Activated B cell treated with CpG ODN at 0.5 μM for 24 hours (primary cell): ENCODE results near the gene ULBP3. TPM values are rescaled to one million over a fixed set of nuclear protein-coding genes. Genes with fewer than 3 reads are reported as not detected.

Source experiments
- ATAC-seq: fragments of 200-7000 bp; cut with Tn5 transposase; one replicate; pipeline ENCODE4 v1.10.0; 2021; ENCODE audit warnings: low read depth, mild to moderate bottlenecking, moderate library complexity
- CTCF ChIA-PET: fragments of 350-600 bp; sonication (Branson Sonifier 250); formaldehyde crosslinking; loops from one replicate; lab custom pipeline; 2021; ENCODE audit warnings: antibody characterized with exemption; lab: Charles Lee
- POLR2A ChIA-PET: fragments of 350-600 bp; sonication (Branson Sonifier 250); formaldehyde crosslinking; loops from one replicate; lab custom pipeline; 2021; ENCODE audit warnings: antibody characterized with exemption; lab: Charles Lee
- DNase-seq: peaks from one replicate; pipeline ENCODE4 v3.0.0; 2022
- H3K27ac Mint-ChIP-seq: one replicate; pipeline ENCODE4 v1.8.0; 2020; ENCODE audit warnings: mixed read lengths
- H3K27me3 Mint-ChIP-seq: one replicate; pipeline ENCODE4 v1.8.0; 2021; ENCODE audit warnings: mixed read lengths
- H3K36me3 Mint-ChIP-seq: one replicate; pipeline ENCODE4 v1.8.0; 2021; ENCODE audit warnings: low read depth, mixed read lengths
- H3K4me1 Mint-ChIP-seq: one replicate; pipeline ENCODE4 v1.8.0; 2021; ENCODE audit warnings: mixed read lengths
- H3K4me3 Mint-ChIP-seq: one replicate; pipeline ENCODE4 v1.8.0; 2020; ENCODE audit warnings: mild to moderate bottlenecking, mixed read lengths
- H3K9me3 Mint-ChIP-seq: one replicate; pipeline ENCODE4 v1.8.0; 2020; ENCODE audit warnings: mixed read lengths
- CTCF ChIP-seq: fragments of 200-600 bp; IDR thresholded peaks from one replicate; pipeline ENCODE4 v1.8.0; 2022; ENCODE audit warnings: antibody characterized with exemption, mild to moderate bottlenecking
- intact Hi-C: fragments of 100-400 bp; cut with micrococcal nuclease; formaldehyde crosslinking; loops from one replicate; pipeline ENCODE4 v1.15.1; 2024
- total RNA-seq: library from RNA; stranded (reverse); gene quantifications from 2 replicates; pipeline ENCODE4 v1.2.3, GENCODE V29; 2022

The ULBP3 gene
- total RNA-seq, 1 donor from 2014 or later = 0.80 TPM

- no peak overlapping the region for H3K4me3 Mint-ChIP-seq
- no peaks in the 10 kb centered on the region for H3K36me3 Mint-ChIP-seq
- peaks cover 13% of the 10 kb centered on the region for H3K27me3 Mint-ChIP-seq
- H3K9me3 Mint-ChIP-seq = no peaks in the 10 kb centered on the region
- H3K4me1 Mint-ChIP-seq = no peaks in the 10 kb centered on the region
- DNase-seq (no peak), ATAC-seq (no peak)
- no peak for TF ChIP-seq CTCF
- ChIA-PET CTCF (interaction anchor here (0.6 kb wide), 1 partner anchor 299 kb away, joined by 4 read pairs; no protein-coding TSS in a partner anchor), POLR2A (no interaction called here)
- intact Hi-C loops = no loop called here
- H3K27ac Mint-ChIP-seq = no peak overlapping the region
These were observed 29.2 kb upstream of the ULBP3 start for GRCh38 chr6:150098155-150098554.

DNA sequence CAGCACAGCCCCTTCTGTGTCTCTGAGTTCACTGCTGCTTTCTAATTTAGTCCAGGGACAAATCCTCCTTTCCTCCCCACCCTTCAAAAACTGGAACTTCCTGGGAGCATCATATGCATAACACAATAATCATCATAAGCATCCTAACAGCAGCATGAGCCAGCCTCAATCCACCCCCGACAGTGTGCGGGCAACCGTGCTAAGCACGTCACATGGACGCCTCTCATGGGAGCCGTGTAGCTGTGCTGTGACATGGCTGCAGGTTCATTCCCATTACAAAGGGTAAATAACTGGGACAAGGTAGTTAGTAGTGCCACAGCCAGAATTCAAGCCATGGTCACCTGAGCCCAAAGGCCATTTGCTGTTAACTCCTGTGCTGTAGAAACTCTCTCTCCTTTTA, 24.5 kb upstream of the ULBP3 start:
- Mint-ChIP-seq H3K4me1 (no peaks in the 10 kb centered on the region), H3K4me3 (no peak overlapping the region), H3K27me3 (peaks cover 17% of the 10 kb centered on the region), H3K9me3 (no peaks in the 10 kb centered on the region), H3K27ac (no peak overlapping the region), H3K36me3 (no peaks in the 10 kb centered on the region)
- ChIA-PET POLR2A (no interaction called here), CTCF (no interaction called here)
- DNase-seq (no peak), ATAC-seq (no peak)
- no peak for TF ChIP-seq CTCF
- intact Hi-C loops = no loop called here

DNA sequence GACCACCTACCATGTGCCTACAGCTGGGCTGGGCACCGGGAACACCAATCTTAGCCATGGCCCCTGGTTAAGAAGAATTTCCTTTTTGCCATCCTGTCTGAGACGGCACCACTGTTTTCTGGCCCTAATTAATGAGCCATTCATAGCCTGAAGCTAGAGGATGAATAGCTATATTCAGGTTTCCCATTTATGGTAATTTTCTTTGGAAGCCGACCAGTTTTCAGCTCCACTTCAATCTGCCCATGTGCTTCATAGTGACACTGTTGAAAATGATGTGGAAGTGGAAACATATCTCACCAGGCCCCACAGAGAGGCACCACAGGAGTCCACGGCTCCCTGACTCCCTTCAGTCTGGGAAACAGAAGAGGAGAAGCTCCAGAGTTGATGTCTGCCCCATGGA, 22.6 kb upstream of the ULBP3 start:
- no peaks in the 10 kb centered on the region for H3K9me3 Mint-ChIP-seq
- ATAC-seq = no peak
- no peak overlapping the region for H3K27ac Mint-ChIP-seq
- H3K4me1 Mint-ChIP-seq = no peaks in the 10 kb centered on the region
- ChIA-PET CTCF (interaction anchor here (2.1 kb wide), 1 partner anchor 10 kb away, joined by 4 read pairs; no protein-coding TSS in a partner anchor), POLR2A (interaction anchor here (0.6 kb wide), 1 partner anchor 9 kb away, joined by 6 read pairs; no protein-coding TSS in a partner anchor)
- TF ChIP-seq CTCF = no peak
- intact Hi-C loops = no loop called here
- no peak overlapping the region for H3K4me3 Mint-ChIP-seq
- peaks cover 22% of the 10 kb centered on the region for H3K27me3 Mint-ChIP-seq
- H3K36me3 Mint-ChIP-seq = no peaks in the 10 kb centered on the region
- DNase-seq = no peak

DNA sequence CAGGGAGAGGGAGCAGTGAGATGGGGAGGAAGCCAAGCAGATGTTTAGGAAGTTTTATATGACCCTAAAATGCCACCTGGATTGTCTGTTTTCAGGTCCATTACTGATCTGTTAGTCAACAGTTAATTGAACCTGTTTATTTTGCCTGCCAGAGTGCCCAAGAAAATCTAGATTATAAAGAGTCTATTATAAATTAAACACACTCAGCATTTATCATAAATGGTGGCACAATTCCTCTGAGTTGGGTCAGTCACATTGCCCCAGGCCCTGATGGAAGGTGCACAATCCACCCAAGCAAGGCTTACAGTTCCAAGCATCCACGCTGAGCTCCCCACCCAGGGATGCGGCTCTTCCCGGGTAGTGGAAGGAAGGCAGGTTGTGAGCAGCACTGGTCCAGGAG, 21.4 kb upstream of the ULBP3 start:
- intact Hi-C loops = no loop called here
- H3K9me3 Mint-ChIP-seq = no peaks in the 10 kb centered on the region
- ChIA-PET CTCF (interaction anchor here (2.1 kb wide), 1 partner anchor 9 kb away, joined by 4 read pairs; no protein-coding TSS in a partner anchor), POLR2A (no interaction called here)
- ATAC-seq (no peak), DNase-seq (no peak)
- no peaks in the 10 kb centered on the region for H3K4me1 Mint-ChIP-seq
- peaks cover 20% of the 10 kb centered on the region for H3K27me3 Mint-ChIP-seq
- no peak overlapping the region for H3K27ac Mint-ChIP-seq
- no peaks in the 10 kb centered on the region for H3K36me3 Mint-ChIP-seq
- no peak overlapping the region for H3K4me3 Mint-ChIP-seq
- TF ChIP-seq CTCF = no peak

- H3K9me3 Mint-ChIP-seq = no peaks in the 10 kb centered on the region
- intact Hi-C loops = no loop called here
- no peaks in the 10 kb centered on the region for H3K4me1 Mint-ChIP-seq
- ChIA-PET CTCF (interaction anchor here (1.0 to 1.2 kb wide), 2 partner anchors 8 to 307 kb away, joined by 3 read pairs; no protein-coding TSS in a partner anchor), POLR2A (no interaction called here)
- H3K4me3 Mint-ChIP-seq = no peak overlapping the region
- DNase-seq (no peak), ATAC-seq (no peak)
- no peak overlapping the region for H3K27ac Mint-ChIP-seq
- no peaks in the 10 kb centered on the region for H3K36me3 Mint-ChIP-seq
- no peak for TF ChIP-seq CTCF
- H3K27me3 Mint-ChIP-seq = peaks cover 27% of the 10 kb centered on the region
These were observed 19.7 kb upstream of the ULBP3 start for GRCh38 chr6:150088481-150089154.
